A673 (cell line): ENCODE data around the gene DERL2. TPM values are rescaled to one million over a fixed set of nuclear protein-coding genes. Genes with fewer than 3 reads are reported as not detected.

Experiments
- BruUV-seq: library from RNA; stranded (reverse); fragments of 400-500 nt; replicated peaks from 2 replicates; lab custom pipeline; 2021; lab: Mats Ljungman, UMichigan
- CTCF ChIA-PET: fragments of 300-600 bp; sonication (Branson Sonifier 250); formaldehyde crosslinking; loops from one replicate; lab custom pipeline; 2022; ENCODE audit warnings: antibody characterized with exemption; lab: Charles Lee
- POLR2A ChIA-PET: fragments of 300-600 bp; sonication (Branson Sonifier 250); formaldehyde crosslinking; loops from one replicate; lab custom pipeline; 2022; ENCODE audit warnings: antibody characterized with exemption; ENCODE audit not compliant: low non-redundant PET; lab: Charles Lee
- DNase-seq: peaks from one replicate; pipeline ENCODE4 v3.0.0-alpha.2; 2015; ENCODE audit warnings: low spot score
- H3K27ac ChIP-seq: fragments of 200-600 bp; sonication (generic); 2 replicates; pipeline ENCODE4 v1.5.1; 2016; ENCODE audit warnings: mixed run types, low read depth, mild to moderate bottlenecking, mixed read lengths, antibody characterized with exemption, low read length; ENCODE audit not compliant: poor library complexity, severe bottlenecking
- H3K27me3 ChIP-seq: fragments of 200-600 bp; sonication (generic); replicated peaks from 2 replicates; pipeline ENCODE4 v1.6.1; 2017; ENCODE audit warnings: mixed run types, low read depth, mild to moderate bottlenecking, mixed read lengths, antibody characterized with exemption, low read length; ENCODE audit not compliant: insufficient read depth, poor library complexity
- H3K36me3 ChIP-seq: fragments of 200-600 bp; sonication (generic); 2 replicates; pipeline ENCODE4 v1.6.1; 2016; ENCODE audit warnings: mixed run types, mild to moderate bottlenecking, mixed read lengths, antibody characterized with exemption, low read length; ENCODE audit not compliant: insufficient read depth, poor library complexity, severe bottlenecking
- H3K4me1 ChIP-seq: fragments of 200-600 bp; sonication (generic); 2 replicates; pipeline ENCODE4 v1.6.1; 2017; ENCODE audit warnings: mixed run types, mild to moderate bottlenecking, mixed read lengths, antibody characterized with exemption, low read length; ENCODE audit not compliant: insufficient read depth, poor library complexity, severe bottlenecking
- H3K4me3 ChIP-seq: fragments of 200-600 bp; sonication (generic); 2 replicates; pipeline ENCODE4 v1.5.1; 2016; ENCODE audit warnings: low read depth, mixed run types, mild to moderate bottlenecking, mixed read lengths, low read length; ENCODE audit not compliant: poor library complexity, severe bottlenecking
- H3K9me3 ChIP-seq: fragments of 200-600 bp; sonication (generic); 2 replicates; pipeline ENCODE4 v1.6.1; 2016; ENCODE audit warnings: mixed run types, low read depth, mild to moderate bottlenecking, mixed read lengths, antibody characterized with exemption, low read length; ENCODE audit not compliant: poor library complexity, severe bottlenecking
- CTCF ChIP-seq: fragments of 300-800, 200-600 bp; sonication (generic); conservative IDR thresholded peaks from 2 replicates; pipeline ENCODE4 v1.5.1; 2017; ENCODE audit warnings: low read depth, mild to moderate bottlenecking, antibody characterized with exemption, low read length, moderate library complexity, mixed read lengths
- EZH2 ChIP-seq: fragments of 200-600 bp; sonication (generic); IDR thresholded peaks from 2 replicates; pipeline ENCODE4 v1.6.1; 2017; ENCODE audit warnings: borderline replicate concordance, low read depth, mild to moderate bottlenecking, mixed read lengths, antibody characterized with exemption, low read length; ENCODE audit not compliant: poor library complexity, severe bottlenecking
- intact Hi-C: fragments of 100-400 bp; cut with micrococcal nuclease; formaldehyde crosslinking; loops from one replicate; pipeline ENCODE4 v1.10.0; 2022; ENCODE audit not compliant: unreplicated experiment
- total RNA-seq: library from RNA; stranded (reverse); gene quantifications from 2 replicates; pipeline ENCODE4 v1.2.3, GENCODE V29; 2021

DERL2 gene
- total RNA-seq, 1 experiment from 2014 or later, result 97.0 TPM

DNA sequence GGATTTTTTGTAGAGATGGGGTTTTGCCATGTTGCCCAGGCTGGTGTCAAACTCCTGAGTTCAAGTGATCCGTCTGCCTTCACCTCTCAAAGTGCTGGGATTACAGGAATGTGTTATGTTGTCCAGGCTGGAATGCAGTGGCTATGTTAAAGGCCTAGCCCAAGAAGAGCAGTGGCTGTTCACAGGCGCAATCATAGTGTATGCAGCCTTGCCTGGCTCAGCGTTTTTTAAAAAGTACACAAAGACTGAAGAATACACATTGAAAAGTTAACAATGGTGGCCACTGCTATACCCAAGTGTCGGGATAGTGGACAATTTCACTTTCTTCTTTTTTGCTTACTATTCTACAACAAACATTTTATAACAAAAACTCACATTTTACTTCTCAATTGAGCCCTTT, 7.0 kb downstream of the DERL2 start:
- POLR2A ChIA-PET, result no interaction called here
- H3K4me1 ChIP-seq, result no peaks in the 10 kb centered on the region
- no peak for DNase-seq
- TF ChIP-seq CTCF (no peak), EZH2 (no peak)
- CTCF ChIA-PET, result no interaction called here
- BruUV-seq, result no TSS peak
- no peaks in the 10 kb centered on the region for H3K27me3 ChIP-seq
- H3K9me3 ChIP-seq, result no peaks in the 10 kb centered on the region
- intact Hi-C loops, result no loop called here
- H3K36me3 ChIP-seq, result peaks cover 84% of the 10 kb centered on the region
- no peak overlapping the region for H3K4me3 ChIP-seq
- H3K27ac ChIP-seq, result no peak overlapping the region

GRCh38 chr17:5473906-5474305, 12.1 kb downstream of the DERL2 start:
- Histone ChIP-seq H3K9me3 (no peaks in the 10 kb centered on the region), H3K4me3 (no peak overlapping the region), H3K27me3 (no peaks in the 10 kb centered on the region), H3K36me3 (peaks cover 51% of the 10 kb centered on the region), H3K4me1 (no peaks in the 10 kb centered on the region), H3K27ac (no peak overlapping the region)
- TF ChIP-seq EZH2 (no peak), CTCF (no peak)
- ChIA-PET POLR2A (no interaction called here), CTCF (interaction anchor here (0.6 kb wide), 1 partner anchor 12 kb away, joined by 4 read pairs; the partner anchor contains the start of gene MIS12)
- no peak for DNase-seq
- intact Hi-C loops, result no loop called here
- BruUV-seq, result no TSS peak

GRCh38 chr17:5472511-5472910, 13.5 kb downstream of the DERL2 start:
- no peaks in the 10 kb centered on the region for H3K4me1 ChIP-seq
- ChIA-PET CTCF (no interaction called here), POLR2A (no interaction called here)
- no peak for DNase-seq
- peaks cover 37% of the 10 kb centered on the region for H3K36me3 ChIP-seq
- H3K27ac ChIP-seq, result no peak overlapping the region
- H3K9me3 ChIP-seq, result no peaks in the 10 kb centered on the region
- TF ChIP-seq EZH2 (no peak), CTCF (no peak)
- H3K27me3 ChIP-seq, result no peaks in the 10 kb centered on the region
- H3K4me3 ChIP-seq, result no peak overlapping the region
- intact Hi-C loops, result no loop called here
- no TSS peak for BruUV-seq
